Activated T-cell treated with anti-CD3 and anti-CD28 coated beads for 48 hours (primary cell): Measurements from ENCODE around the gene C19orf47.
"Not testable (repeated sequence)": the region's sequence is repeated elsewhere in the genome, so short reads cannot be mapped to it uniquely, and the experiment has no call there.

Source experiments
- DNase-seq: peaks from one replicate; pipeline ENCODE4 v3.0.0-alpha.2; 2020; ENCODE audit warnings: low read depth

Gene C19orf47

GRCh38 chr19:40344422-40344821, 3.8 kb downstream of the C19orf47 start:
- no peak for DNase-seq

- DNase-seq = no peak
These were observed 5.4 kb downstream of the C19orf47 start for GRCh38 chr19:40342644-40343311.

DNA sequence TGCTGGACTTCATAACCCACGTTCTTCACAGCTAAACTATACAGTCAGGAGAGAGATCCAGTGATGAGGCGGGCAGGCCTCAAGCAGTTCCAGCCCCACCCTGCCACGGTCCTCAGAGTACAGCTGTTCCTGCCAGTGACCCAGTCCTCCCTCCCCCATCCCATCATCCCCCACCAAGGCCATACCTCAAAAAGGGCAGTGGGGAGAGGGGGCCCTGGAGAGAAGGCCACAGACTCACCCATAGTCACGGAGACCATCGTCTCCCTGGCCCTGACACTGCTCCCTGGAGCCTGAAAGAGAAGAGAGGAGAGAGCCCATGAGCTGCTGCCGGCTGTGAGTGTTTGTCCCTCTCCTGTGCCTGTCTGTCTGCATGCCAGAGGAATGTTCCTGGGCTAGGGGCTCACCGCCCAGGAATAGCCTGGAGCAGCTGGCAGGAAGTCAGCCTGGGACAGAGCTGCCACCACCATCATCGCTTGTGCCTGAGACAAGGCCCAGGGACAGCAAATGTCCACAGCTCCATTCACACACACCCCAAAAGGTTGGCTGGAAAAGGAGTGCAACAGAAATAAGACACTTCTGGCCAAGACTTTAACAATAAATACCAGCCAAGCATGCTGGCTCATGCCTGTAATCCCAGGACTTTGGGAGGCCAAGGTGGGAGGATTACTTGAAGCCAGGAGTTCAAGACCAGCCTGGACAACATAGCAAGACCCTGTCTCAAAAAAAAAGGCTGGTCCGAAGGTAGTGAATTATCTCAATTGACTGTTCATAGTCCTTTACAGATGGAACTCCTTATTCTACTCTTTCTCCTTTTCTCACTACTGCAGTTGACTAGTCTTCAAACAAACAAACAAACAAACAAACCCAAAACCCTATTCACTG, 6.4 kb downstream of the C19orf47 start:
- DNase-seq = no peak

- no peak for DNase-seq
These were observed 9.0 kb downstream of the C19orf47 start for GRCh38 chr19:40339018-40339728.

DNA sequence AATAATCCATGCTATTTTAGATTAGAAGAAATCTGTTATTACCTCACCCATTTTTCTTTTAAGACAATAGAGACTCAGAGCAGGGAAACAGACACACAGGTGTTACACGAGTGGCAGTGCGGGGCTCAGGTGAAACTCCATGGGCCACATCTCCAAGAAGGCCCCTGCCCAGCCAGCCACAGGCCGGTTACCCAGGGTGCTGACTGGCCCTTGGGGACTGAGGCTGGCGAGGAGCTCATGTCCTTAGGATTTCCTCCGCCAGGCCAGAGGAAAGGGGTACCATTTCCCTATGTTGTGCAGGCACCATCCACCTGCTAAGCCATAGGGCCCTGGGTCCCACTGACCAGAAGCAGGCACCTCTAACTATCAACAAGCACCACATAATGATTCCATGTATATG, 10.6 kb downstream of the C19orf47 start:
- no peak for DNase-seq

DNA sequence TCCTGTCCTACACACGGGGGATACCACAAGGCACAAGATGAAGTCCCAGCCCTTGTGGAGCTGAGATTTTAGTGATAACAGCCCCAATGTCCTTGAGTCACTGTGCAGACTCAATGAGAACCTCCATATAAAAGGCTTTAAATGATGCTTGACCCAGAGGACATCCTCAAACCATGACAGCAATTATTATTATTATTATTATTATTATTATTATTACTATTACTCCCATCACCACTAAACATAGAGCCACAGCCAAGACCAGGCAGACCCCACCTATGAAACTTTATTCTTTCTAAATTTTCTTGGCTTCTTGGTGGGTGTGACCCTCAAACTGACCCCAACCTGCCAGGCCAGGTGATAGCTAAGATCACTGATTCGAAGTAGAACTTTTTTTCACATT, 11.1 kb downstream of the C19orf47 start:
- DNase-seq = no peak

- no peak for DNase-seq
These were observed 11.6 kb downstream of the C19orf47 start for GRCh38 chr19:40336601-40336900.

- no peak for DNase-seq
These were observed 12.2 kb downstream of the C19orf47 start for GRCh38 chr19:40335855-40336600.

DNA sequence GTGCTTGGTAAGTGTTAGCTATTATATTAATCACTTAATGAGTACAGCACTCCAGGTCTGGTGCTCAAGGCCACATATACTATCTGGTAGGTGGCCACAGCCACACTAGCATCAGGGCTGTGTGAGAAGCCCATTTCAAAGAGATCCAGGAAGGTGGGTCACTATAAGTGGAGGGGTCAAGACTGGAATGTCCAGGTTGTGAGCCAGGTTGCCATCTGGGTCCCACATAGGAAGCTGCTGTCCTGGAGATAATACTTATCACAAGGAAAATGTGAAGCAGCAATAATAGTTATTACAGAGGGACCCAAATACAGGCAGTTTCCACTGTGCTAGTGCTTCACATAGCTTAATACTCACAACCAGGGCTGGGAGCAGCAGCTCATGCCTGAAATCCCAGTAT, 13.1 kb downstream of the C19orf47 start:
- DNase-seq = no peak

DNA sequence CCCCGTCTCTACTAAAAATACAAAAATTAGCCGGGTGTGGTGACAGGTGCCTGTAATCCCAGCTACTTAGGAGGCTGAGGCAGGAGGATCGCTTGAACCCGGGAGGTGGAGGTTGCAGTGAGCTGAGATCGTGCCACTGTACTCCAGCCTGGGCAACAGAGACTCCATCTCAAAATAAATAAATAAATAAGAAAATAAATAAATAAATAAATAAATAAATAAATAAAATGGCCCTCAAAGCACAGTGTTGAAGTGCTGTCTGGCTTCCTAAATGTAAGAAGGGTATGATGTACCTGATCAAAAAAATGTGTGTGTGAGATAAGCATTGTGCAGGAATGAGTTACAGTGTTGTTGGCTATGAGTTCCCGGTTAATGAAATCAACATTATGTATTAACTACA, 15.1 kb downstream of the C19orf47 start:
- DNase-seq = not testable (repeated sequence)

- no peak for DNase-seq
These were observed 15.5 kb downstream of the C19orf47 start for GRCh38 chr19:40332669-40333068.

- DNase-seq = no peak
These were observed 17.1 kb downstream of the C19orf47 start for GRCh38 chr19:40331052-40331451.

- no peak for DNase-seq
These were observed 22.0 kb downstream of the C19orf47 start for GRCh38 chr19:40326201-40326600.

DNA sequence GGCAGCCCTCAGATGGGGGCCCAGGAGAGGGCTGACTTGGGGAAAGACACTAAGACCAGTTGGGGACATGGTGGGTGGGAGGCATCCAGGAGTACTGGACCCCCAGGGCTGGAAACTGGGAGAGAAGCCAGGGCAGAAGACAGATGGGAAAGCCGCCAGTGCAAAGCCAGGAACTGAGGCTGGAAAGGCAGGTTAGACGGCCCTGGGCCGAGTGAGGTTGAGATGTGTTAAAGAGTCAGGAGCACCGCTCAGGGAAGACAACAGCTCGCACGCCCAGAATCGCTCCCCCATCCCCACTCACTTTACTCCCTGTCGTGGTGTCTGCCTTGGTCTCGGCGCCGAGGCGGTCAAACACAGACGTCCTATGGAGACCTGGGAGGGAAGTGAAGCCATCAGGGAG, 24.5 kb downstream of the C19orf47 start:
- DNase-seq = no peak

DNA sequence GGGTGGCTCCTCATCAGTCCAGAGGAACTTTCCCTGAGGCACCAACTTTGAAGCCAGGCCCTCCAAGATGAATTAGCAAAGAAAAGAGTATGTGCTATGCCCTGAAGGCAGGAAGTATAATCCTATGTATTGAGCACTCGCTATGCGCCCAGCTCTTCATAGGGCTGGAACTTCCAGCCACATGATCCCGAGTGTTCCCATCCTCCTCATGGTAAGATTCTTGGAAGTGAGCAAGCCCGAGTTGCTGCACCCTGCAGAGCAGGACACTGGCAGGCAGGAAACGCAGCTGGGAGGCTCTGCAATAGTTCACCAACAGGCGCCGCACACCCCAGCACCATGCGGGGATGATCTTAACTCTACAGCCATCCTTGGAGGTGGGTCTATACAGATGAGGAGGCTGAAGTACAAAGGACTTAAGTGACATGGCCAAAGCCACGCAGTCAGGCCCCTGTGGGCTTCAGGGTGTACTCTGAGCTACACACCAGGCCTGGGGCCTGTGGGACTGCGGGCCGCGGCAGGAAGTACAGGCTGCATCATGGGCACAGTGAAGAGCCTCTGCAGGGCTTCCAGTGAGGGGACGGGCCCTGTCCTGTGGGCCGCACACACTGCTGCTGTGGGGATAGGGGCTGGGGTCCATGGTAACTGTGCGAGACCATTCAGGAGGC, 25.1 kb downstream of the C19orf47 start:
- no peak for DNase-seq

DNA sequence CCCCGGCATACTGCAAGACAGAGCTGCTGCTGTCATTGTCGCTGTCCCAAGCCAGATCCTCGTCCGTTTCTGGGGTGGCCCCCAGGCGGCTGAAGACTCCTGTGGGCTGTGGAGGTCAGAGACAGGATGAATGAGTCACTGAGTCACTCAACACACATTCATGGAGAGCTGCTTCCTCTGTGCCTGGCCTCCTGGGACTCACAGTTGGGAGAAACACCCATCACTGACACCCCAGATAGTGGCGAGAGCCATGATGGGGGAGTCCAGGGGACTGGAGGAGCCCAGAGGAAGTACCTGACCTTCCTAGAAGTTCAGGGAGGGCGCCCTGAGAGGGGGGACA, 26.0 kb downstream of the C19orf47 start:
- no peak for DNase-seq

DNA sequence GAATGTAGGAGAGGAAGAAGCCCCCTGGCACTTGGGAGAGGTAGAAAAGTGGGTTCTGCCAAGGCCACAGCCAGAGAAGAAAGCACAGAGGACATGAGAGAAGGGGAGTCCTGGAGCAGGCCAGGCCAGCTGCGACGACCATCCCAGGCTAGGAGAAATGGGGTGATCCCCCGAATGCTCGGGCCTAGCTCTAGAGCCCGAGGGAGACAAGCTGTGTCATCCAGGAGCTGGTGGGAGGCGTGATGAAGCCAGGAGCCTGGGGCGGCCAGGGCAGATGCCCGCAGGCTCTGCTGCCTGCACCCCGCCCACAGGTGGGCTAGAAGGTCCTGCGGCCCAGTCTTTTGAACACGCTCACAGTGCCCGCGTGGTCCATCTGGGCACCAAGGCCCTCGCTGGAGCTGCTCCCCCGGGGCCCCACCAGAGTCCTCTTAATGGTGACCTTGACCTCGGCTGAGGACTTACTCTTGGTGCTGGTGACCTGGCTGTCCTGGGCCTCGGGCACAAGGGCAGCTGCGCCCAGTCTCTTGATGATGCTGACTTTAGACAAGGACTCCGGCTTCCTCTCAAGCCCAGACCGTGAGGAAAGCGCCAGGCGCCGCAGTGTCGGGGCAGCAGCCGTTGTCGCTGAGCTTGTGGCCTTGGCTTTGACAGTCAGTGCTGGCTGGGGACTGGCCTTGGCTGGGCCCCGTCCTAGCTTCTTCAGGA, 26.5 kb downstream of the C19orf47 start:
- DNase-seq = no peak

- DNase-seq = no peak
These were observed 27.1 kb downstream of the C19orf47 start for GRCh38 chr19:40321076-40321475.

GRCh38 chr19:40320558-40320935, 27.6 kb downstream of the C19orf47 start:
- DNase-seq = no peak

GRCh38 chr19:40317338-40317737, 30.9 kb downstream of the C19orf47 start:
- DNase-seq = no peak

GRCh38 chr19:40315812-40316470, 32.3 kb downstream of the C19orf47 start:
- no peak for DNase-seq
